Activated CD8-positive, alpha-beta memory T cell treated with anti-CD3 and anti-CD28 coated beads, Interleukin-2, amount 50 U/mL, for 4 hours (primary cell): ENCODE results near the gene FBLN1.
"Not testable (repeated sequence)": the region's sequence is repeated elsewhere in the genome, so short reads cannot be mapped to it uniquely, and the experiment has no call there.

Source experiments
- DNase-seq: peaks from one replicate; pipeline ENCODE4 v3.0.0-alpha.2; 2020

Gene FBLN1

GRCh38 chr22:45502215-45503049 lies at the start of gene FBLN1:
Gene FBLN1, plus strand, starts transcription at chr22:45502883. Its CDS starts 103 bp downstream, at chr22:45502986.
- DNase-seq, result no peak

GRCh38 chr22:45453764-45454163 lies 48.9 kb upstream of the FBLN1 start:
- DNase-seq, result no peak

GRCh38 chr22:45454275-45454674 lies 48.4 kb upstream of the FBLN1 start:
- no peak for DNase-seq

GRCh38 chr22:45455212-45455611 lies 47.5 kb upstream of the FBLN1 start:
- DNase-seq, result no peak

- no peak for DNase-seq
These were observed 47.1 kb upstream of the FBLN1 start for GRCh38 chr22:45455621-45456020.

- DNase-seq, result no peak
These were observed 45.9 kb upstream of the FBLN1 start for GRCh38 chr22:45456811-45457210.

GRCh38 chr22:45458532-45458931 lies 44.2 kb upstream of the FBLN1 start:
- no peak for DNase-seq

- no peak for DNase-seq
These were observed 43.4 kb upstream of the FBLN1 start for GRCh38 chr22:45459235-45459634.

GRCh38 chr22:45460288-45461109 lies 42.2 kb upstream of the FBLN1 start:
- DNase-seq, result no peak

- DNase-seq, result no peak
These were observed 40.5 kb upstream of the FBLN1 start for GRCh38 chr22:45462034-45462655.

- not testable (repeated sequence) for DNase-seq
These were observed 39.0 kb upstream of the FBLN1 start for GRCh38 chr22:45463691-45464090.

- DNase-seq, result no peak
These were observed 37.0 kb upstream of the FBLN1 start for GRCh38 chr22:45465633-45466032.

- no peak for DNase-seq
These were observed 33.8 kb upstream of the FBLN1 start for GRCh38 chr22:45468872-45469271.

GRCh38 chr22:45469281-45470073 lies 33.2 kb upstream of the FBLN1 start:
- no peak for DNase-seq

- DNase-seq, result no peak
These were observed 31.8 kb upstream of the FBLN1 start for GRCh38 chr22:45470871-45471270.

GRCh38 chr22:45472426-45472825 lies 30.3 kb upstream of the FBLN1 start:
- no peak for DNase-seq

GRCh38 chr22:45473626-45474237 lies 29.0 kb upstream of the FBLN1 start:
- no peak for DNase-seq

- DNase-seq, result no peak
These were observed 27.5 kb upstream of the FBLN1 start for GRCh38 chr22:45475063-45475747.

- DNase-seq, result no peak
These were observed 26.7 kb upstream of the FBLN1 start for GRCh38 chr22:45475851-45476514.

- no peak for DNase-seq
These were observed 25.9 kb upstream of the FBLN1 start for GRCh38 chr22:45476814-45477213.
